ENCODE measurements around the gene EHBP1L1. TPM values are rescaled to one million over a fixed set of nuclear protein-coding genes. Genes with fewer than 3 reads are reported as not detected.

EHBP1L1 gene
- total and polyA plus RNA-seq, 2 of the 13 experiments (the other 11 are each of a cell fraction or from before 2014, with no cell fraction given), result 8.3 to 10.6 TPM

DNA sequence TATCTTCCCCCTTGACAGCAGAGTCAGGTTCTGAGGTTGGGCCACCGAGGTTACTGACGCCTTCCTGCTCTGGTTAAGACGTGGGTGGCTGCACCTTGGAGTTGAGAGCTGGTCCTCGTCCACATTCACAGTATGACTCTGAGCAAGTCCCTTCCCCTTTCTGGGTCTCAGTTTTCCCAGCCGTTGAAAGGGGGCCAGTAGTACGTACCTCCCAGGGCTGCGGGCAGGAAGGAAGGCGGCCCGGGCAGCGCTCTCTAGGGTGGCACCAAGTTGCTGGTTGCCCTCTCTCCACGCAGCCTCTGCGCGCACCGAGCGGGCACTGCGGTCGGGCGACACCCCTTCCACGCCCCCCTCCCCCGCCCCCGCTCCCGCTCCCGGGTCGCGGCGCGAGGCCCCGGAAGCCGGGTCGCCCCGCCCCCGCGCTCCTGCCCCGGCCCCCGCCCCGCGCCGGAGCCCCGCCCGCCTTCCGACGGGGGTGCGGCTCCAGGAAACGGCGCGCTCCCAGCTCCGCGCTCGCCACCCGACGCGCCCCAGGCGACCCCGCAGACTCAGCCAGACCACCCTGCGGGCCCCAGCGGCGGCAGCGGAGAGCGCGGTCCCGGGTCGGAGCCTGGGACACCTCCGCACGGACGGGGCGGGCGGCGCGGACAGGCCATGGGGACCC lies at the start of gene EHBP1L1 (continued):
- TF ChIP-seq, protein P1, sequence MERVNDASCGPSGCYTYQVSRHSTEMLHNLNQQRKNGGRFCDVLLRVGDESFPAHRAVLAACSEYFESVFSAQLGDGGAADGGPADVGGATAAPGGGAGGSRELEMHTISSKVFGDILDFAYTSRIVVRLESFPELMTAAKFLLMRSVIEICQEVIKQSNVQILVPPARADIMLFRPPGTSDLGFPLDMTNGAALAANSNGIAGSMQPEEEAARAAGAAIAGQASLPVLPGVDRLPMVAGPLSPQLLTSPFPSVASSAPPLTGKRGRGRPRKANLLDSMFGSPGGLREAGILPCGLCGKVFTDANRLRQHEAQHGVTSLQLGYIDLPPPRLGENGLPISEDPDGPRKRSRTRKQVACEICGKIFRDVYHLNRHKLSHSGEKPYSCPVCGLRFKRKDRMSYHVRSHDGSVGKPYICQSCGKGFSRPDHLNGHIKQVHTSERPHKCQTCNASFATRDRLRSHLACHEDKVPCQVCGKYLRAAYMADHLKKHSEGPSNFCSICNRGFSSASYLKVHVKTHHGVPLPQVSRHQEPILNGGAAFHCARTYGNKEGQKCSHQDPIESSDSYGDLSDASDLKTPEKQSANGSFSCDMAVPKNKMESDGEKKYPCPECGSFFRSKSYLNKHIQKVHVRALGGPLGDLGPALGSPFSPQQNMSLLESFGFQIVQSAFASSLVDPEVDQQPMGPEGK (CRISPR knock-in tag; IDR thresholded peaks at IDR 0.05), result peak; percentile 27; the same call in 1 of the 2 replicates
- TF ChIP-seq ZBTB7A (CRISPR knock-in tag; IDR thresholded peaks at IDR 0.05), result 0 out of 2 replicates have a peak, but pooled peaks have one; percentile 41
- TF ChIP-seq NR3C1 (CRISPR knock-in tag; IDR thresholded peaks at IDR 0.05), result no peak
- TF ChIP-seq TRIM24 (CRISPR knock-in tag; IDR thresholded peaks at IDR 0.05), result no peak
- TF ChIP-seq HNRNPL (IDR thresholded peaks at IDR 0.05; ENCODE audit: low read depth, low read length), result peak; percentile 70; the same call in 1 of the 2 replicates
- no peak for TF ChIP-seq GATAD2A (CRISPR knock-in tag; IDR thresholded peaks at IDR 0.05)
- TF ChIP-seq ZNF563 (CRISPR knock-in tag; IDR thresholded peaks at IDR 0.05), result no peak
- TF ChIP-seq HMG20B (CRISPR knock-in tag; conservative IDR thresholded peaks at IDR 0.05), result no peak
- TF ChIP-seq HIVEP1 (CRISPR knock-in tag; IDR thresholded peaks at IDR 0.05), result no peak
- TF ChIP-seq SMARCC2 (IDR thresholded peaks at IDR 0.05), result no peak
- TF ChIP-seq, protein P2, sequence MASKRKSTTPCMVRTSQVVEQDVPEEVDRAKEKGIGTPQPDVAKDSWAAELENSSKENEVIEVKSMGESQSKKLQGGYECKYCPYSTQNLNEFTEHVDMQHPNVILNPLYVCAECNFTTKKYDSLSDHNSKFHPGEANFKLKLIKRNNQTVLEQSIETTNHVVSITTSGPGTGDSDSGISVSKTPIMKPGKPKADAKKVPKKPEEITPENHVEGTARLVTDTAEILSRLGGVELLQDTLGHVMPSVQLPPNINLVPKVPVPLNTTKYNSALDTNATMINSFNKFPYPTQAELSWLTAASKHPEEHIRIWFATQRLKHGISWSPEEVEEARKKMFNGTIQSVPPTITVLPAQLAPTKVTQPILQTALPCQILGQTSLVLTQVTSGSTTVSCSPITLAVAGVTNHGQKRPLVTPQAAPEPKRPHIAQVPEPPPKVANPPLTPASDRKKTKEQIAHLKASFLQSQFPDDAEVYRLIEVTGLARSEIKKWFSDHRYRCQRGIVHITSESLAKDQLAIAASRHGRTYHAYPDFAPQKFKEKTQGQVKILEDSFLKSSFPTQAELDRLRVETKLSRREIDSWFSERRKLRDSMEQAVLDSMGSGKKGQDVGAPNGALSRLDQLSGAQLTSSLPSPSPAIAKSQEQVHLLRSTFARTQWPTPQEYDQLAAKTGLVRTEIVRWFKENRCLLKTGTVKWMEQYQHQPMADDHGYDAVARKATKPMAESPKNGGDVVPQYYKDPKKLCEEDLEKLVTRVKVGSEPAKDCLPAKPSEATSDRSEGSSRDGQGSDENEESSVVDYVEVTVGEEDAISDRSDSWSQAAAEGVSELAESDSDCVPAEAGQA (IDR thresholded peaks at IDR 0.05; ENCODE audit: low read depth), result no peak
- TF ChIP-seq, protein P2 (CRISPR knock-in tag; IDR thresholded peaks at IDR 0.05; ENCODE audit: borderline replicate concordance), result no peak
- no peak for TF ChIP-seq MTA1 (CRISPR knock-in tag; IDR thresholded peaks at IDR 0.05; ENCODE audit: borderline replicate concordance)
- no peak for TF ChIP-seq ZNF607 (CRISPR knock-in tag; IDR thresholded peaks at IDR 0.05; ENCODE audit: borderline replicate concordance)
- TF ChIP-seq KLF6 (CRISPR knock-in tag; IDR thresholded peaks at IDR 0.05), result 0 out of 2 replicates have a peak, but pooled peaks have one; percentile 10
- TF ChIP-seq HOXA9 (CRISPR knock-in tag; IDR thresholded peaks at IDR 0.05; ENCODE audit: borderline replicate concordance), result no peak
- TF ChIP-seq, protein P3, sequence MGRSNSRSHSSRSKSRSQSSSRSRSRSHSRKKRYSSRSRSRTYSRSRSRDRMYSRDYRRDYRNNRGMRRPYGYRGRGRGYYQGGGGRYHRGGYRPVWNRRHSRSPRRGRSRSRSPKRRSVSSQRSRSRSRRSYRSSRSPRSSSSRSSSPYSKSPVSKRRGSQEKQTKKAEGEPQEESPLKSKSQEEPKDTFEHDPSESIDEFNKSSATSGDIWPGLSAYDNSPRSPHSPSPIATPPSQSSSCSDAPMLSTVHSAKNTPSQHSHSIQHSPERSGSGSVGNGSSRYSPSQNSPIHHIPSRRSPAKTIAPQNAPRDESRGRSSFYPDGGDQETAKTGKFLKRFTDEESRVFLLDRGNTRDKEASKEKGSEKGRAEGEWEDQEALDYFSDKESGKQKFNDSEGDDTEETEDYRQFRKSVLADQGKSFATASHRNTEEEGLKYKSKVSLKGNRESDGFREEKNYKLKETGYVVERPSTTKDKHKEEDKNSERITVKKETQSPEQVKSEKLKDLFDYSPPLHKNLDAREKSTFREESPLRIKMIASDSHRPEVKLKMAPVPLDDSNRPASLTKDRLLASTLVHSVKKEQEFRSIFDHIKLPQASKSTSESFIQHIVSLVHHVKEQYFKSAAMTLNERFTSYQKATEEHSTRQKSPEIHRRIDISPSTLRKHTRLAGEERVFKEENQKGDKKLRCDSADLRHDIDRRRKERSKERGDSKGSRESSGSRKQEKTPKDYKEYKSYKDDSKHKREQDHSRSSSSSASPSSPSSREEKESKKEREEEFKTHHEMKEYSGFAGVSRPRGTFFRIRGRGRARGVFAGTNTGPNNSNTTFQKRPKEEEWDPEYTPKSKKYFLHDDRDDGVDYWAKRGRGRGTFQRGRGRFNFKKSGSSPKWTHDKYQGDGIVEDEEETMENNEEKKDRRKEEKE (IDR thresholded peaks at IDR 0.05), result no peak
- TF ChIP-seq, protein P4, sequence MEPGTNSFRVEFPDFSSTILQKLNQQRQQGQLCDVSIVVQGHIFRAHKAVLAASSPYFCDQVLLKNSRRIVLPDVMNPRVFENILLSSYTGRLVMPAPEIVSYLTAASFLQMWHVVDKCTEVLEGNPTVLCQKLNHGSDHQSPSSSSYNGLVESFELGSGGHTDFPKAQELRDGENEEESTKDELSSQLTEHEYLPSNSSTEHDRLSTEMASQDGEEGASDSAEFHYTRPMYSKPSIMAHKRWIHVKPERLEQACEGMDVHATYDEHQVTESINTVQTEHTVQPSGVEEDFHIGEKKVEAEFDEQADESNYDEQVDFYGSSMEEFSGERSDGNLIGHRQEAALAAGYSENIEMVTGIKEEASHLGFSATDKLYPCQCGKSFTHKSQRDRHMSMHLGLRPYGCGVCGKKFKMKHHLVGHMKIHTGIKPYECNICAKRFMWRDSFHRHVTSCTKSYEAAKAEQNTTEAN (CRISPR knock-in tag; conservative IDR thresholded peaks at IDR 0.05), result no peak
- no peak for TF ChIP-seq SP5 (CRISPR knock-in tag; IDR thresholded peaks at IDR 0.05; ENCODE audit: borderline replicate concordance, low read depth)

Measured in HepG2 (cell line).